HepG2 (cell line): Measurements from ENCODE around the gene MRM3. TPM values are rescaled to one million over a fixed set of nuclear protein-coding genes. Genes with fewer than 3 reads are reported as not detected.

Source experiments
- ATAC-seq: fragments of 200-7000 bp; cut with Tn5 transposase; 3 replicates; pipeline ENCODE4 v1.9.1; 2020; ENCODE audit warnings: mild to moderate bottlenecking, moderate library complexity
- BruUV-seq: library from RNA; stranded (reverse); fragments of 400-500 nt; replicated peaks from 2 replicates; lab custom pipeline; 2021; lab: Mats Ljungman, UMichigan
- CTCF ChIA-PET: fragments of 300-600 bp; formaldehyde crosslinking; extraction: SDS; loops from one replicate; lab custom pipeline; 2021; ENCODE audit warnings: low total read pairs, inconsistent platforms, low intra/inter-chr PET ratio; lab: Yijun Ruan, JAX
- POLR2A ChIA-PET: fragments of 350-600 bp; sonication (Branson Sonifier 250); formaldehyde crosslinking; loops from one replicate; lab custom pipeline; 2020; ENCODE audit warnings: antibody characterized with exemption, inconsistent platforms; lab: Yijun Ruan, JAX
- DNase-seq: peaks from one replicate; pipeline ENCODE4 v3.0.0-alpha.2; 2015; ENCODE audit warnings: low spot score
- FAIRE-seq: peaks from 3 replicates; lab custom pipeline; 2011; peaks lifted over from hg19 to GRCh38; lab: Jason Lieb, UNC
- H2AFZ ChIP-seq: one replicate; pipeline ENCODE4 v1.6.1; 2011; ENCODE audit warnings: low read length, inconsistent platforms
- H3K27ac ChIP-seq: fragments of 300-600 bp; 3 replicates; pipeline ENCODE4 v1.8.0; 2011; ENCODE audit warnings: mixed run types, mild to moderate bottlenecking, mixed read lengths, low read length, inconsistent platforms; ENCODE audit not compliant: insufficient read depth; ENCODE audit errors: extremely low read length
- H3K27me3 ChIP-seq, 2 experiments: fragments of 200-600 bp in 1 of 2; 2 replicates in 1 of 2; 3 replicates in 1 of 2; pipeline versions ENCODE4 v1.6.0 to v1.8.0; 2011; ENCODE audit warnings: low read length in 2 of 2, mild to moderate bottlenecking in 2 of 2, moderate library complexity in 2 of 2, inconsistent platforms in 1 of 2; ENCODE audit not compliant: insufficient read depth in 2 of 2, control insufficient read depth in 1 of 2
- H3K36me3 ChIP-seq, 2 experiments: fragments of 200-600 bp in 1 of 2; replicated peaks in 1 of 2; 2 replicates in 1 of 2; 3 replicates in 1 of 2; pipeline versions ENCODE4 v1.5.1 to v1.8.0; 2011; ENCODE audit warnings: low read length in 2 of 2, inconsistent platforms in 1 of 2; ENCODE audit not compliant: insufficient read depth in 2 of 2, control insufficient read depth in 1 of 2
- H3K4me1 ChIP-seq: 2 replicates; pipeline ENCODE4 v1.5.1; 2012; ENCODE audit warnings: low read length, inconsistent platforms; ENCODE audit not compliant: insufficient read depth
- H3K4me2 ChIP-seq: 2 replicates; pipeline ENCODE4 v1.6.0; 2011; ENCODE audit warnings: low read depth, low read length, inconsistent platforms
- H3K4me3 ChIP-seq, 3 experiments: fragments of 200-600 bp in 1 of 3; sonication (generic), shearing (Covaris generic) in 1 of 3; replicated peaks in 1 of 3; 2 replicates each; pipeline ENCODE4 v1.5.1; 2011 to 2016; ENCODE audit warnings: low read length in 3 of 3, inconsistent platforms in 2 of 3, low read depth in 2 of 3, mild to moderate bottlenecking in 2 of 3, control low read depth in 1 of 3, mixed read lengths in 1 of 3; ENCODE audit not compliant: insufficient read depth in 1 of 3
- H3K79me2 ChIP-seq: one replicate; pipeline ENCODE4 v1.6.1; 2011; ENCODE audit warnings: low read length, inconsistent platforms; ENCODE audit not compliant: insufficient read depth
- H3K9ac ChIP-seq: 2 replicates; pipeline ENCODE4 v1.6.0; 2011; ENCODE audit warnings: mild to moderate bottlenecking, low read depth, low read length, inconsistent platforms; ENCODE audit not compliant: insufficient read depth
- H3K9me3 ChIP-seq: 2 replicates; pipeline ENCODE4 v1.5.1; 2012; ENCODE audit warnings: mild to moderate bottlenecking, low read length
- H4K20me1 ChIP-seq: 2 replicates; pipeline ENCODE4 v1.6.0; 2011; ENCODE audit warnings: inconsistent platforms, mild to moderate bottlenecking, low read length, moderate library complexity; ENCODE audit not compliant: insufficient read depth
- FOXA1 ChIP-seq, 2 experiments: fragments of 450-650 bp in 1 of 2; sonication (generic) in 1 of 2; formaldehyde crosslinking in 1 of 2; IDR thresholded peaks; 2 replicates each; pipeline versions ENCODE4 v1.4.0 to v1.6.1; 2016 to 2020; ENCODE audit warnings: missing genetic modification reagents in 1 of 2
- GLMP ChIP-seq: sonication (generic); formaldehyde crosslinking; IDR thresholded peaks from 2 replicates; pipeline ENCODE4 v1.9.0; 2021; ENCODE audit warnings: missing genetic modification reagents, mild to moderate bottlenecking, borderline replicate concordance
- GTF2F1 ChIP-seq: fragments of 150-350 bp; IDR thresholded peaks from 2 replicates; pipeline ENCODE4 v1.6.1; 2014; ENCODE audit warnings: low read length
- KDM5A ChIP-seq: fragments of 200-600 bp; sonication (generic); IDR thresholded peaks from 2 replicates; pipeline ENCODE4 v1.7.0; 2018; ENCODE audit warnings: antibody characterized with exemption, mild to moderate bottlenecking, low read length, borderline replicate concordance
- SNAI1 ChIP-seq: sonication (generic); formaldehyde crosslinking; IDR thresholded peaks from 2 replicates; pipeline ENCODE4 v1.5.0; 2020; ENCODE audit warnings: mild to moderate bottlenecking, missing genetic modification reagents, borderline replicate concordance
- THAP9 ChIP-seq: sonication (generic); formaldehyde crosslinking; IDR thresholded peaks from 2 replicates; pipeline ENCODE4; 2020; ENCODE audit warnings: missing genetic modification reagents, mild to moderate bottlenecking, borderline replicate concordance
- ZBTB14 ChIP-seq: sonication (generic); formaldehyde crosslinking; IDR thresholded peaks from 2 replicates; pipeline ENCODE4 v1.4.0; 2020; ENCODE audit warnings: missing genetic modification reagents
- ZC3H13 ChIP-seq: sonication (generic); formaldehyde crosslinking; IDR thresholded peaks from 2 replicates; pipeline ENCODE4 v1.8.1; 2023; ENCODE audit warnings: mild to moderate bottlenecking, missing genetic modification reagents, moderate library complexity
- ZIK1 ChIP-seq: sonication (generic); formaldehyde crosslinking; IDR thresholded peaks from 2 replicates; pipeline ENCODE4 v1.5.0; 2020; ENCODE audit warnings: mild to moderate bottlenecking, low read depth, missing genetic modification reagents, borderline replicate concordance
- ZNF232 ChIP-seq: sonication (generic); formaldehyde crosslinking; IDR thresholded peaks from 2 replicates; pipeline ENCODE4 v1.4.0; 2020; ENCODE audit warnings: missing genetic modification reagents, borderline replicate concordance
- ZNF331 ChIP-seq: sonication (generic); formaldehyde crosslinking; IDR thresholded peaks from 2 replicates; pipeline ENCODE4 v1.4.0; 2020; ENCODE audit warnings: missing genetic modification reagents
- ZNF33B ChIP-seq: sonication (generic); formaldehyde crosslinking; IDR thresholded peaks from 2 replicates; pipeline ENCODE4 v1.5.1; 2020; ENCODE audit warnings: mild to moderate bottlenecking, missing genetic modification reagents
- WGBS: methylation state at CpG from one replicate; pipeline ENCODE4 v1.1.6; 2017; ENCODE audit warnings: low lambda C conversion rate; 5-methylcytosine and 5-hydroxymethylcytosine counted together
- in situ Hi-C: cut with HindIII; loops from 2 replicates; pipeline ENCODE4 v1.10.0; 2017; ENCODE audit warnings: low pct_unique_long_range_greater_than_20kb; ENCODE audit not compliant: extremely low pct_ligation_motif_present
- intact Hi-C: fragments of 100-400 bp; cut with micrococcal nuclease; formaldehyde crosslinking; loops from one replicate; pipeline ENCODE4 v1.10.0; 2022; ENCODE audit not compliant: unreplicated experiment
- polyA plus RNA-seq, 8 experiments: library from polyadenylated mRNA; depleted of rRNA in 3 of 8; stranded (reverse) in 7 of 8; unstranded in 1 of 8; fragments of >200 nt; fragmentation: Illumina TruSeq in 4 of 8; extraction: Trizol in 4 of 8; gene quantifications; 2 replicates each; pipeline versions ENCODE4 v1.2.1 to v1.2.3, GENCODE V29; 2011 to 2016; ENCODE audit warnings: low read depth in 4 of 8, missing spikeins in 1 of 8, mixed read lengths in 1 of 8; ENCODE audit not compliant: insufficient read depth in 1 of 8
- total RNA-seq, 5 experiments: library from RNA; depleted of rRNA; stranded (reverse); fragments of >200 nt; fragmentation: Illumina TruSeq; extraction: Trizol; gene quantifications; 2 replicates each; pipeline ENCODE4 v1.2.3, GENCODE V29; 2016; ENCODE audit warnings: low read depth in 1 of 5

MRM3 gene
- total and polyA plus RNA-seq, 2 of the 13 experiments (the other 11 are each of a cell fraction or from before 2014, with no cell fraction given) = 12.3 to 25.5 TPM

- H2AFZ ChIP-seq = no peak overlapping the region
- peaks cover 0 to 1% of the 10 kb centered on the region in 2 experiments; a peak in 1 of 5 replicates for H3K36me3 ChIP-seq
- intact Hi-C loops (no loop called here), in situ Hi-C loops (no loop called here)
- FAIRE-seq (no peak), ATAC-seq (no peak; the same call in 2 of the 3 replicates), DNase-seq (no peak)
- no peaks in the 10 kb centered on the region for H3K27me3 ChIP-seq
- no peaks in the 10 kb centered on the region for H3K79me2 ChIP-seq
- no peak overlapping the region for H3K4me2 ChIP-seq
- WGBS = 100% methylated on average over 9 of the region's 9 CpGs
- ChIA-PET CTCF (no interaction called here), POLR2A (no interaction called here)
- no peak overlapping the region for H3K9ac ChIP-seq
- no TSS peak for BruUV-seq
- H4K20me1 ChIP-seq = no peaks in the 10 kb centered on the region
- no peaks in the 10 kb centered on the region for H3K4me1 ChIP-seq
- H3K27ac ChIP-seq = no peak overlapping the region
- H3K9me3 ChIP-seq = no peaks in the 10 kb centered on the region
- TF ChIP-seq GTF2F1 = no peak
- no peak for TF ChIP-seq SNAI1
- no peak for TF ChIP-seq ZBTB14 (CRISPR knock-in tag)
- TF ChIP-seq KDM5A = no peak
- no peak for TF ChIP-seq GLMP (CRISPR knock-in tag)
- TF ChIP-seq ZNF331 (CRISPR knock-in tag) = no peak
- TF ChIP-seq ZNF232 (CRISPR knock-in tag) = no peak
- TF ChIP-seq ZC3H13 = no peak
- TF ChIP-seq ZNF33B (CRISPR knock-in tag) = no peak
- no peak for TF ChIP-seq THAP9 (CRISPR knock-in tag)
- TF ChIP-seq ZIK1 (CRISPR knock-in tag) = no peak
- TF ChIP-seq FOXA1 (IDR thresholded peaks at IDR 0.05) = no peak
- no peak for TF ChIP-seq FOXA1 (CRISPR knock-in tag; IDR thresholded peaks at IDR 0.05)
- H3K4me3 ChIP-seq = no peak overlapping the region
Measured at GRCh38 chr17:836151-836550, 54.0 kb downstream of the MRM3 start.
